Right lobe of liver (tissue), 4 donors: ENCODE results near the gene HIVEP2.

Experiments used
- CTCF ChIP-seq, 4 donors: fragments of 200-600 bp in 3 of 4; fragments of 450-650 bp in 1 of 4; IDR thresholded peaks; one replicate each; pipeline versions ENCODE4 v1.5.1 to v1.8.0; 2016 to 2022; ENCODE audit warnings: antibody characterized with exemption in 4 of 4, mild to moderate bottlenecking in 2 of 4
- POLR2A ChIP-seq: fragments of 450-650 bp; IDR thresholded peaks from one replicate; pipeline ENCODE4 v1.6.1; 2017; ENCODE audit warnings: antibody characterized with exemption, mild to moderate bottlenecking
- donor health status: DM: no; HTN: no; CAD: no.
- donor health status: DM: no; HTN: no; CAD: no.
- donor health status: DM: no; HTN: yes; CAD: no.

- TF ChIP-seq CTCF (IDR thresholded peaks at IDR 0.05): peak in 2 of 4 donors; percentile 4 to 9
- TF ChIP-seq POLR2A: peak; percentile 89
Observed at GRCh38 chr6:142946924-142947713, 2.1 kb upstream of the HIVEP2 start.
